ENCODE measurements around the gene VSIG10L2.
A peak's percentile ranks its signal among the peaks of the same experiment; 100 is the strongest.

VSIG10L2 gene

DNA sequence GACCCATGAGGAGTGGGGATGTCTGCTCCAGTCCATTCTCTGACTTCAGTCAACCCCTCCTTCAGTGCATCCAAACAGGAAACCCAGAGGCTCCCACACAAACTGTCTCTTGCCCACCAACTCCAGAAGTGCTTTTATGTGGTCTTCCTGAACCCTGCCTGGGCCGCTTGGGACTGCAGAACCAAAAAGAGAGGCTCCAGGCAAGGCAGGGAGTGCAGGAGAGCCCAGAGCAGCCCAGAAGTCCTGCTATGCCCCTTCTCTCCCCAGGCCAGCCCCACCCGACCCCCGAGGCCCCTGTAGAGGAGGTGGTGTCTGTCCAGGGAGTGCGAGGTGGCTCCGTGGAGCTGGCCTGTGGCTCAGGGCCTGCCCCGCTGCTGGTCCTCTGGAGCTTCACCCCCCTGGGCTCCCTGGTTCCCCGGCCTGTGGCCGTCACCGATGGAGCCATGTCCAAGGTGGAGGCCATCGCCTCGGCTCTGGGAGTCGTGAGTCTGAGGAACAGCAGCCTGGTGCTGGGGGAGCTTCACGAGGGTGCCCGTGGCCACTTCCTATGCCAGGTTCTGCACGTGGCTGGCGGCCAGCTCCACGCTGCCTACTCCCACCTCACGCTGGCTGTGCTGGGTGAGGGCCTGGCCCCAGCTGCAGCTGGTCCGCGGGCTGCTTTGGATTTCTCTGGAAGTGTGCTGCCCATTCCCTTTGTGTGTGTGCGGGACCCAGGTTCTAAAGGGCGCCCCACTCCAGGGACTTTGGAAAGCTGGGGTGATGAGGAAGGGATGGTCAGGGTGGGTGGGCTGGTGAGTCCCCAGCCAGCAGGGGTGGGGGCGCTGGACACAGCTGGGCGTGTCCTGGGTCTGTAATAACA lies 1.8 kb downstream of the VSIG10L2 start:
- TF ChIP-seq GATA2 (IDR thresholded peaks at IDR 0.05; ENCODE audit: low read depth, low read length) (no peak), GATA3 (IDR thresholded peaks at IDR 0.05; ENCODE audit: low read depth, low read length) (no peak)

DNA sequence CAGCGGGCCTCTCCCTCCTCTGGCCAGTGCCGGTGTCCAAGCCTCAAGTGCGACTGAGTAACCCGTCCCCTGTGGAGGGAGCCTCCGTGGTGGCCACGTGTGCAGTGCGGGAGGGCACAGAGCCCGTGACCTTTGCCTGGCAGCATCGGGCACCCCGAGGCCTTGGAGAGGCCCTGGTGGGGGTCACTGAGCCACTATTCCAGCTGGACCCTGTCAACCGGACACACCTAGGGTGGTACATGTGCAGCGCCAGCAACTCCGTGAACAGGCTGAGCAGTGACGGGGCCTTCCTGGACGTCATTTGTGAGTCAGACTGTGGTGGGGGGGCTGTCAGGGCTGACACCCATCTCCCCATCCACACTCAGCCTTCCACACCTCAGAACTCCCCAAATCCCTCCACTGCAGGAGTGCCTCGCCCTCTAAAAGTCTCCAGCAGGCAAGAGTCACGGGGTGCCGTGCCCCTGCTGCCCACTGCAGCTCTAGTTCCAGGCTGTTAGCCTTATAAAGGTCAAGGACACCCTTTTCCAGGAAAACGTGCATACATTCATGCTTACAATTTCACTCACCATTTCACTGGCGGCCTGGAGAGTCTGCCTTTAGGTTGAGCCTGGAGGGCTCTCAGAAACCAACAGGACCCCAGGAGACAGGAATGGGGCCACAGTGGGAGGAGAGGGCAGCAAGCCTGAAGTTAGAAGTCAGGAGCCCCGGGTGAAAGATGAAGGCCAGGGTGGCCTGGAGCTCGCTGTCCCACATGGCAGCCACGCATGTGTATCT lies 2.6 kb downstream of the VSIG10L2 start:
- no peak for TF ChIP-seq GATA2 (IDR thresholded peaks at IDR 0.05; ENCODE audit: low read depth, low read length)
- no peak for TF ChIP-seq GATA3 (IDR thresholded peaks at IDR 0.05; ENCODE audit: low read depth, low read length)

DNA sequence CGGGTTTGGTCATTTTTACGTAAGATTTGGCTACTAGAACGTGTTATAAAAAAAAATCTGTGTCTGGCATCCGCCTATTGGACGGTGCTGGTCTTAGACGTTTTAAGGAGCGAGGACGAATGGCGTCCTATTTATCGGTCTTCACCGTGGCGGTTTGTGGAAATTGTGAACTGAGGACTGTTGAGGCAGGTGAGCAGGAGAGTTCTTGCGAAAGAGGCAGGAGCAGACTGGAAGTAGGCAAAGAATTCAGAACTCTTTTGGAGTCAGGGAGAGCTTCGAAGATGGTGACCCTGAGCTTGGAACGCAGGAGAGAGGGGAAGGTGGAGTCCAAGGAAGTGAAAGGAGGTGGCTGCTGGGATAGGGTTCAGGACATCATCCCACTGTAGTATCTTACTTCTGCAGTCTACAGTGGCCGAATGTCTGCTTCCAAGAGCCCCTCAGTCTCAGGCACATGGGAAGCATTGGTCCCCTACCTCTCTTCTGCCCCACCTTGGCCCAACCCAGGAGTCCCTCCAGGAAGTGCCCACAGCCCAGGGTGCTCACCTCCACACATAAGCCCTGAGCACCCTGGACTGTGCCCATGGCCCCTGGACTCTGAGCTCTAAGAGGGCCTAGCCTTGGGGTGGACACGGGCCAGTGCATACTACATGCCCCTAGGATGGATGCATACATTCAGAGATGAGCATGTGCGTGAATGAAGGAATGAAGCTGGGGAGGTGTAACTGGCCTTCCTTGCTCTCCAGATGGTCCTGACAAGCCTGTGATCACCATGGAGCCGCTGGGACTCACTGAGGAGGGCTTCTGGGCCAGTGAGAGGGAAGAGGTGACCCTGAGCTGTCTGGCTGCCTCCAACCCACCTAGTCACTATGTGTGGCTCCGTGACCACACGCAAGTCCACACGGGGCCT lies 3.7 kb downstream of the VSIG10L2 start:
- TF ChIP-seq GATA2 (IDR thresholded peaks at IDR 0.05; ENCODE audit: low read depth, low read length), result no peak
- TF ChIP-seq GATA3 (IDR thresholded peaks at IDR 0.05; ENCODE audit: low read depth, low read length), result no peak

DNA sequence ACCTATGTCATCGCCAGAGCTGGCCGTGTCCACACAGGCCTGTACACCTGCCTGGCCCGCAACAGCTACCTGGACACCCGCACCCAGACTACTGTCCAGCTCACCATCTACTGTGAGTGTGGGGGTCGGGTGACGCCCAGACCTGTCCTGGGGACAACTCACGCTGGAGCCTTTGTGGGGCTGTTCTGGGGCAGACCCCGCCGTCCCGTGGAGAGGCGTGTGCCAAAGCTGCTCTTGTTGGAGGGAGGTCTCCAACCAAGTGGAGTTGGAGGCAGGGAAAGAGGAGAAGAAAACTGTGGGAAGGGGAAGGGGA lies 4.3 kb downstream of the VSIG10L2 start:
- TF ChIP-seq GATA2 (IDR thresholded peaks at IDR 0.05; ENCODE audit: low read depth, low read length), result no peak

DNA sequence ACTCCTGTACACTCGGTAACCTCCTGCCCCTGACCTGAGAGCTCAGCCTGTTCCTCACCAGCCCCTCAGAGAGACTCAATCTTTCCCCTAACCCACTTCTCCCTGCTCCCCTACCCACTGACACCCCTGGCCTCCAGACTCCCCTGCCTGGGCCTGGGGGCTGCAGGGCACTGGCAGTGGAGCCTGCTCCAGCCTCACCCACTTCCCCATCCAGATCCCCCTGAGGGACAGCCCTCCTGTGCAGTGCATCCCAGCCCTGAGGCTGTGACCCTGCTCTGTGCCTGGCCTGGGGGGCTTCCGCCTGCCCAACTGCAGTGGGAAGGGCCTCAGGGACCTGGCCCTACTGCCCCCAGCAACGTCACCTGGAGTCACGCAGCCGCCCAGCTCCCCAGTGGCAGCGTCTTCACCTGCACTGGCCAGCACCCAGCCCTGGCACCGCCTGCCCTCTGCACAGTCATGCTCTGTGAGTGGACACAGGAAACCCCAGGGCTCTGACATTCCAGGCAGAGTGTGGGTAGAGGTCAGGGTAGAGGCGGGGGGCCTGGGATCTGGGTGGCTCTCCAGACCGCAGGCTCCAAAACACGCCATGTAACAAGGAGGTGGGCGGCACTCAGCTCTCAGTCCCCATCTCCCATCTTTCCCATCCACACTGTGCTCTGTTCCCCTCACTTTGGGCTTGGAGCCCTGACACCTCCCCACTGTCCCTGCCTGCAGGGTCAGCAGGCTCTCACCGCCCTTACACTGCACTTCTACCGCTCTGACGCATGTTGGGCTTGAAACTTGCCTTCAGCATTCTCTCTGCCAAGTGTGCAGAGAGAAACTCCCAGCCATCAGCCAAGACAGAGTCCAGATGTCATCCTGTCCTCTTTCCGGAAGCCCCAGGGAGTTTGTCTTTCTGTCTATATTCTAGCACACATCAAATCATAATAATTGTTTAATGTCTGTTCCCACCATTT lies 5.1 kb downstream of the VSIG10L2 start:
- TF ChIP-seq GATA2 (IDR thresholded peaks at IDR 0.05; ENCODE audit: low read depth, low read length), result no peak
- TF ChIP-seq GATA3 (IDR thresholded peaks at IDR 0.05; ENCODE audit: low read depth, low read length), result no peak

DNA sequence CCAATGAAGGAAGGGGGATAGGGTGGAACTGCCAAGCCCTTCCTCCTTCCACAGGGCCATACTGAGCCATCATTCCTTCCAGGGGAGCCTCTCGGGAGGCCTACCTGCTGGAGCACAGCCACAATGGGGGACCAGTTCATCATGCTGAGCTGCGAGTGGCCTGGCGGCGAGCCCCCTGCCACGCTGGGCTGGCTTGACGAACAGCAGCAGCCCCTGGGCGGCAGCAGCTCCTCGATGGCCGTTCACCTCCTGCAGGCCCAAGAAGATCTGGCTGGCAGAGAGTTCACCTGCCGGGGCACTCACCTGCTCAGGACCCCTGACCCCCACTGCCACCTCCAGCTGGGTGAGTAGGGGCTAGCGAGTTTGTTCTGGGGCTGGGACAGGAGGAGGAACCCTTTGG lies 5.9 kb downstream of the VSIG10L2 start:
- no peak for TF ChIP-seq GATA2 (IDR thresholded peaks at IDR 0.05; ENCODE audit: low read depth, low read length)
- no peak for TF ChIP-seq GATA3 (IDR thresholded peaks at IDR 0.05; ENCODE audit: low read depth, low read length)

DNA sequence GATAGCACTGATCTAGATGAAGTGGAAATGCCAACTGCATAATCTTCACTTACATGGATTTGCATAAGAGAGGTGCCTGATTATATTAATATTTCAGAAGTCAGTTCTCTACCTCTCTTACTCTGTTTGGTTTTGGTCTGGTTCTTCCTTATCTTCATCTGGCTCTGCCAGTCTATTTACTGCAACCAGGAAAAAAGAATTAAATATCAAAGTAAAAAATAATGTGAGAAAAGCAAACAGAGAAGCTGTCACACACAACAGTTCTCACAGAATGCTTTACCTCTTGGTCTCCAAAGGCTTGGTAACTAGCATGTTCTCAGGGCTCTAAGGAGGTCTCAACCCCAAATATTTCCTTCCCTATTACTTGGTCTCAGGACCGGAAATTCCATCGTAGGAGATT lies 6.7 kb downstream of the VSIG10L2 start:
- TF ChIP-seq GATA2 (IDR thresholded peaks at IDR 0.05; ENCODE audit: low read depth, low read length), result no peak
- no peak for TF ChIP-seq GATA3 (IDR thresholded peaks at IDR 0.05; ENCODE audit: low read depth, low read length)

DNA sequence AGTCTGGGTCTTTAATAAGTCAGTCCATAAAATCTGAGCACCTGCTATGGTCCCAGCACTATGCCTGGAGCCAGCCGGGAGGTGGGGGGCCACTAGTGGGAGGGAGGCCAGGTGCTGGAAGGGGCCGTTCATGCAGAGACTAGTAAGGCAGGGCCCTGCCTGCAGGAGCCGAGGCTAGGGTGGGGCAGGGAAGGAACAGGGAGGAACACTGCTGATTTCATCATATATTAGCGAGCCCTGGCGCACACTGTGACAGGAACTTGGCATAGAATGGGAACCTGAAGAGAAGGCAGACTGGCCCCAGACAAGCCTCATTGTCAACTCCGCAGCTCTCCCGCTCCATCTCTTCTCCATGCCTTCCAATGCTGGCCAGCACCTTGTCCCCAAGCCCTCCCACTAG lies 7.1 kb downstream of the VSIG10L2 start:
- TF ChIP-seq GATA2 (IDR thresholded peaks at IDR 0.05; ENCODE audit: low read depth, low read length) (peak; percentile 74), GATA3 (IDR thresholded peaks at IDR 0.05; ENCODE audit: low read depth, low read length) (no peak)

DNA sequence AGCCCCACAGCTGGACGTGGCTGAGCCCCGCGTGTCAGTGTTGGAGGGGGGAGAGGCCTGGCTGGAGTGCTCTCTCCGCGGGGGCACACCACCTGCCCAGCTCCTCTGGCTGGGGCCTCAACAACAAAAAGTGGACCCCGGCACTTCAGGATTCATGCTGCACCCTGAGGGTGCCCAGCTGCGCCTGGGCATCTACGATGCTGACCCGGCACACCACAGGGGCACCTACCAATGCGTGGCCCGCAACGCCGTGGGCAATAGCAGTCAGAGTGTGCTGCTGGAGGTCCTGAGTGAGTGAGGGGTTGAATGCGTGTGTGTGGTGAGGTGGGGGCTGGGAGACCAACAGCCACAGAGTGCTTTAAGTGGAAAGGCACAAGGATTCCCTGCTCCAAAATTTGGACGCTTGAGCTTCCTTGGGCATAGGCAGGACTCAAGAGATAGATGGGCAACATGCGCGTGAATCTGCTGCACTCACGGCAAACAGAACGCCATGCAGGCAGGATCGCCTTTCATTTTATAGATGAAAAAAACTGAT lies 7.6 kb downstream of the VSIG10L2 start:
- TF ChIP-seq GATA3 (IDR thresholded peaks at IDR 0.05; ENCODE audit: low read depth, low read length), result no peak
- no peak for TF ChIP-seq GATA2 (IDR thresholded peaks at IDR 0.05; ENCODE audit: low read depth, low read length)

DNA sequence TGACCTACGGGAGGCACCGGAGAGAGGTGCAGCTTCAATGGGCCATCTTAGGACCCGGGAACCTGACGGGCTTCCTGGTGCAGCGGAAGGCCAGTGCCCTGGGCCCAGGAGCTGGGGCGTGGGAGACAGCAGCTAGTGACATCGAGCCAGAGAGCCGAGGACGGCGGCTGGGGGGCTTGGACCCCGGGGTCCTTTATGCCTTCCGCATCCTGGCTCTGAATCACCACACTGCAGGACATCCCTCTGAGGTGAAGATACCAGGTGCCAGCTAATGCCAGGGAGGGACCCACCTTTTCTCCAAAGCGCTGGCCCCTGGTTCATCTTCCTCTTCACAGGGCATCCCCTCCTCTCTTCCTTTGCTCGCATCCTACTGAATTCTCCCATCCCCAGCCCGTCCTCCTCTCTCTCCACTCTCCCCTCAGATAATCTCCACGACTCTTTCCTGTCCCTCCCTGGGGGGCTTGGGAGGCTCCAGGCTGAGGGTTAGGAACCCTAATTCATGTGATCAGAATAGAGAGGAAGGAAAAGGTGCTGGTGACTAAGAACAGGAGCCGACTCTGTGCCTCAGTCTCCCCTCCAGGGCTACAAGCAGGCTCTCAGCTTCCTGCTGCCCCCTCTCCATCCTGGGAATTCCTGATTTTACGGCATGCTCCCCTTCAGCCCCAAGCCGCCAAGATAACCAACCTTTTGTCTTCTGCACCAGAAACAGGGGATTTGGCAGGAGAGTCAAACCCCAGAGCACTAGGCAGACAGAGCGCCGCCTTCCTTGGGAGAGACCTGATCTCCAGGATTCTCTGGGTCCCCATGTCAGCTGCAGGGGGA lies 8.5 kb downstream of the VSIG10L2 start:
- TF ChIP-seq GATA2 (IDR thresholded peaks at IDR 0.05; ENCODE audit: low read depth, low read length) (no peak), GATA3 (IDR thresholded peaks at IDR 0.05; ENCODE audit: low read depth, low read length) (no peak)

DNA sequence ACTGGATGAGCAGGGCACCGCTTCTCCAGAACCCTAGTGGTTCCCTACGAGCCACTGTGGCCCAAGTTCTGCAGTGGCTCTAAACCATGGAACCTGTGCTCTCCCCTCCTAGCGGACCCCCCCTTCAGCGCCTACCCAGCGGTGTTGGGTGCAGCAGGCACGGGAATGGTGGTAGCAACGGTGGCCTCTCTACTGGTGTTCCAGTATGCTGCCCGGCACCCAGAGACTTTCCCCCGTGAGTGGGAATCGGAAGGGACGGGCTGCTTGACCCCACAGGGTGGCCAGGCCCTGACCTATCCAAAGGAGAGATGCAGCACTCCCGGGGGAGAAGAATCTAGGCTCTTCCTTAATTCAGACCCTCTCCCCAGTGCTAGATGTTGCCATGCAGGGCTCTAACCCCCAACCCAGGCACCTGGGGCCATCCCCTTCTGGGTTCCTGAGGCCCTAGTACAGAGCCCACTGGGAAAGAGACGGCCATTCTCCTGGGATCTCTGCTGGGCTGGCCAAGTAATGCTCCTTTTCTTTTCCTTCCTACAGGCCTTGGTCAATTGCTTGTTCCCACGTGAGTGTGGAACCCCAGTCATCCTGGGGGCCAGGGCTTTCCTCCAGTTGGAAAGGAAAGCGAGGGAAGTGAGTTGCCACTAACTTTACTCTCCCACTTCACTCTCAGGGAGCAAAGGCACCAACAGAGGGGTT lies 9.2 kb downstream of the VSIG10L2 start:
- TF ChIP-seq GATA2 (IDR thresholded peaks at IDR 0.05; ENCODE audit: low read depth, low read length) (no peak), GATA3 (IDR thresholded peaks at IDR 0.05; ENCODE audit: low read depth, low read length) (no peak)

DNA sequence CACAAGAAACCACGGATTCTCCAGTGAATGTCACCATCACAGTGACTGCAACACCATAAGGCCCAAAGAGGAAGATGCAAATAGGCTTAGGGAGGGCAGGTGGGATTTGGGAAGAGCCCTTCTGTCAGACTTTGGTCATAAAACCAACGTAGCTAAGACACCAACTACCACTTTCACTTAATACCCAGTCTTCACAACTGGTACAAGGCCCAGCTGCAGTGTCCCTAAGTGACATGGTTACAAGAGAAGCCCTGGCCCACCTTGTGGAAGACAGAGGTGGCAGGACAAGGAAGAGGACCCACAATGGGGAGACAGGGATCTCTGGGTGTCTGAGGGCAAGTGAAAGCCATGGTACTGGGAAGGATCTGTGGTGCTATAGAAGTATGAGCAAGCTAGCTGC lies 10.0 kb downstream of the VSIG10L2 start:
- TF ChIP-seq GATA2 (IDR thresholded peaks at IDR 0.05; ENCODE audit: low read depth, low read length) (no peak), GATA3 (IDR thresholded peaks at IDR 0.05; ENCODE audit: low read depth, low read length) (no peak)

Data from SH-SY5Y (cell line).